Liver (tissue), 3 donors: ENCODE measurements around the gene RAP1GAP2.
"Not testable (repeated sequence)": the region's sequence is repeated elsewhere in the genome, so short reads cannot be mapped to it uniquely, and the experiment has no call there.

ENCODE experiments used
- CTCF ChIP-seq: fragments of 150-350 bp; IDR thresholded peaks from 2 replicates; pipeline ENCODE4 v1.5.1; 2017; ENCODE audit warnings: improper control_type of control experiment, low read depth, low read length; ENCODE audit not compliant: missing input control
- EGR1 ChIP-seq, 2 donors: IDR thresholded peaks; 2 replicates each; pipeline ENCODE4 v1.6.1; 2016 to 2018; ENCODE audit warnings: antibody characterized with exemption in 2 of 2, low read depth in 2 of 2
- FOXA1 ChIP-seq: IDR thresholded peaks from 2 replicates; pipeline ENCODE4 v1.6.1; 2016; ENCODE audit warnings: antibody characterized with exemption
- GABPA ChIP-seq, 2 donors: IDR thresholded peaks in 1 of 2; conservative IDR thresholded peaks in 1 of 2; 2 replicates each; pipeline ENCODE4 v1.6.1; 2016; ENCODE audit warnings: antibody characterized with exemption in 2 of 2, mild to moderate bottlenecking in 1 of 2, moderate library complexity in 1 of 2
- HNF4A ChIP-seq, 2 donors: conservative IDR thresholded peaks; 2 replicates each; pipeline ENCODE4 v1.6.1; 2016; ENCODE audit warnings: antibody characterized with exemption in 2 of 2, mild to moderate bottlenecking in 2 of 2
- MAX ChIP-seq: IDR thresholded peaks from 2 replicates; pipeline ENCODE4 v1.6.1; 2016; ENCODE audit warnings: antibody characterized with exemption
- RAD21 ChIP-seq, 2 donors: IDR thresholded peaks; 2 replicates each; pipeline ENCODE4 v1.6.1; 2016; ENCODE audit warnings: antibody characterized with exemption in 2 of 2, mild to moderate bottlenecking in 2 of 2
- TAF1 ChIP-seq: conservative IDR thresholded peaks from 2 replicates; pipeline ENCODE4 v1.6.1; 2016; ENCODE audit warnings: antibody characterized with exemption, mild to moderate bottlenecking
- ZBTB33 ChIP-seq: IDR thresholded peaks from 2 replicates; pipeline ENCODE4 v1.6.1; 2016; ENCODE audit warnings: antibody characterized with exemption
- donor health status: healthy.
- donor health status: healthy.

GRCh38 chr17:3030852-3031470 is 234.7 kb downstream of the RAP1GAP2 start:
- not testable (repeated sequence) for TF ChIP-seq EGR1 (IDR thresholded peaks at IDR 0.05; ENCODE audit: low read depth in 2 of 2); CTCF; TAF1; RAD21 (IDR thresholded peaks at IDR 0.05); HNF4A (conservative IDR thresholded peaks at IDR 0.05); MAX; ZBTB33; FOXA1; GABPA (IDR thresholded peaks at IDR 0.05 in 1 of 2, conservative IDR thresholded peaks at IDR 0.05 in 1 of 2)
